IMR-90 (cell line): Measurements from ENCODE around the gene CAPN6. TPM values are rescaled to one million over a fixed set of nuclear protein-coding genes. Genes with fewer than 3 reads are reported as not detected.

Source experiments
- ATAC-seq: fragments of 200-7000 bp; cut with Tn5 transposase; 2 replicates; pipeline ENCODE4 v1.9.1; 2020; ENCODE audit warnings: low read depth, mild to moderate bottlenecking, moderate library complexity
- BruUV-seq: library from RNA; stranded (reverse); fragments of 400-500 nt; replicated peaks from 2 replicates; lab custom pipeline; 2021; lab: Mats Ljungman, UMichigan
- CTCF ChIA-PET: fragments of 300-600 bp; formaldehyde crosslinking; extraction: SDS; loops from one replicate; lab custom pipeline; 2021; ENCODE audit warnings: antibody characterized with exemption; lab: Yijun Ruan, JAX
- POLR2A ChIA-PET: fragments of 300-600 bp; sonication (Branson Sonifier 250); formaldehyde crosslinking; loops from one replicate; lab custom pipeline; 2022; ENCODE audit warnings: antibody characterized with exemption; ENCODE audit not compliant: unreplicated experiment; lab: Charles Lee
- DNase-seq: peaks from one replicate; pipeline ENCODE4 v3.0.0; 2013
- H2AFZ ChIP-seq: replicated peaks from 2 replicates; pipeline ENCODE3; 2013; ENCODE audit warnings: low read length, mild to moderate bottlenecking; ENCODE audit not compliant: poor library complexity
- H2AK5ac ChIP-seq: 2 replicates; pipeline ENCODE4 v1.6.1; 2013; ENCODE audit warnings: low read depth, low read length, inconsistent platforms
- H2AK9ac ChIP-seq: replicated peaks from 2 replicates; pipeline ENCODE3; 2013; ENCODE audit warnings: mild to moderate bottlenecking, low read depth, low read length, moderate library complexity; ENCODE audit not compliant: poor library complexity
- H2BK120ac ChIP-seq: 2 replicates; pipeline ENCODE4 v1.6.1; 2013; ENCODE audit warnings: low read depth, low read length, inconsistent platforms
- H2BK15ac ChIP-seq: 3 replicates; pipeline ENCODE4 v1.6.1; 2013; ENCODE audit warnings: low read depth, low read length, inconsistent platforms
- H2BK20ac ChIP-seq: 2 replicates; pipeline ENCODE4 v1.6.1; 2013; ENCODE audit warnings: low read depth, mild to moderate bottlenecking, inconsistent platforms, low read length, moderate library complexity
- H2BK5ac ChIP-seq: 2 replicates; pipeline ENCODE4 v1.6.1; 2013; ENCODE audit warnings: mild to moderate bottlenecking, low read depth, low read length, inconsistent platforms; ENCODE audit not compliant: poor library complexity, severe bottlenecking
- H3K14ac ChIP-seq: replicated peaks from 2 replicates; pipeline ENCODE4 v1.6.1; 2013; ENCODE audit warnings: low read depth, low read length, inconsistent platforms
- H3K18ac ChIP-seq: 2 replicates; pipeline ENCODE4 v1.6.1; 2013; ENCODE audit warnings: low read depth, low read length, control low read depth
- H3K23ac ChIP-seq: 2 replicates; pipeline ENCODE4 v1.6.1; 2013; ENCODE audit warnings: low read depth, low read length, inconsistent platforms
- H3K27ac ChIP-seq: 2 replicates; pipeline ENCODE4 v1.5.1; 2013; ENCODE audit warnings: mild to moderate bottlenecking, control low read depth, low read length; ENCODE audit not compliant: insufficient read depth
- H3K27me3 ChIP-seq: 2 replicates; pipeline ENCODE4 v1.6.1; 2013; ENCODE audit warnings: low read length; ENCODE audit not compliant: control insufficient read depth, insufficient read depth
- H3K36me3 ChIP-seq: 2 replicates; pipeline ENCODE4 v1.6.1; 2013; ENCODE audit warnings: low read length, mixed read lengths; ENCODE audit not compliant: control insufficient read depth, insufficient read depth
- H3K4ac ChIP-seq: 2 replicates; pipeline ENCODE4 v1.6.1; 2013; ENCODE audit warnings: low read depth, low read length, inconsistent platforms
- H3K4me1 ChIP-seq: 2 replicates; pipeline ENCODE4 v1.6.1; 2013; ENCODE audit warnings: low read length, mixed read lengths; ENCODE audit not compliant: control insufficient read depth, insufficient read depth
- H3K4me2 ChIP-seq: 2 replicates; pipeline ENCODE4 v1.6.1; 2013; ENCODE audit warnings: low read depth, mild to moderate bottlenecking, control low read depth, low read length, moderate library complexity
- H3K4me3 ChIP-seq: 2 replicates; pipeline ENCODE4 v1.5.1; 2013; ENCODE audit warnings: low read depth, mild to moderate bottlenecking, control low read depth, low read length, moderate library complexity; ENCODE audit not compliant: insufficient read depth
- H3K56ac ChIP-seq: 2 replicates; pipeline ENCODE4 v1.6.1; 2013; ENCODE audit warnings: low read length, inconsistent platforms; ENCODE audit not compliant: insufficient read depth; ENCODE audit errors: extremely low read depth
- H3K79me1 ChIP-seq, 2 experiments: 2 replicates each; pipeline ENCODE4 v1.6.1; 2013; ENCODE audit warnings: low read length in 2 of 2, inconsistent platforms in 1 of 2, low read depth in 1 of 2
- H3K9ac ChIP-seq: 2 replicates; pipeline ENCODE4 v1.6.1; 2013; ENCODE audit warnings: low read depth, low read length, control low read depth
- H3K9me1 ChIP-seq: 2 replicates; pipeline ENCODE4 v1.6.1; 2013; ENCODE audit warnings: low read length, inconsistent platforms; ENCODE audit not compliant: insufficient read depth
- H3K9me3 ChIP-seq: 2 replicates; pipeline ENCODE4 v1.6.1; 2013; ENCODE audit warnings: low read length; ENCODE audit not compliant: control insufficient read depth, insufficient read depth
- H4K20me1 ChIP-seq: 2 replicates; pipeline ENCODE4 v1.6.1; 2013; ENCODE audit warnings: low read length, inconsistent platforms; ENCODE audit not compliant: insufficient read depth
- H4K5ac ChIP-seq: 2 replicates; pipeline ENCODE4 v1.6.1; 2013; ENCODE audit warnings: mild to moderate bottlenecking, low read depth, low read length, control low read depth
- H4K8ac ChIP-seq, 2 experiments: 2 replicates each; pipeline ENCODE4 v1.6.1; 2013; ENCODE audit warnings: low read depth in 2 of 2, low read length in 2 of 2, control low read depth in 1 of 2, inconsistent platforms in 1 of 2
- H4K91ac ChIP-seq: 2 replicates; pipeline ENCODE4 v1.6.1; 2013; ENCODE audit warnings: low read depth, low read length, inconsistent platforms; ENCODE audit not compliant: insufficient read depth
- BHLHE40 ChIP-seq: fragments of 150-350 bp; IDR thresholded peaks from 2 replicates; pipeline ENCODE4 v1.6.1; 2016; ENCODE audit warnings: mild to moderate bottlenecking, low read depth, low read length
- CEBPB ChIP-seq: IDR thresholded peaks from 2 replicates; pipeline ENCODE4 v1.6.1; 2012; ENCODE audit warnings: low read depth, low read length, improper control_type of control experiment
- CHD1 ChIP-seq: IDR thresholded peaks from 2 replicates; pipeline ENCODE4 v1.6.1; 2012; ENCODE audit warnings: low read depth, low read length, improper control_type of control experiment
- MAFK ChIP-seq: IDR thresholded peaks from 2 replicates; pipeline ENCODE4 v1.6.1; 2012; ENCODE audit warnings: low read depth, low read length, improper control_type of control experiment
- MXI1 ChIP-seq: IDR thresholded peaks from 2 replicates; pipeline ENCODE4 v1.6.1; 2012; ENCODE audit warnings: low read depth, mild to moderate bottlenecking, low read length, moderate library complexity, borderline replicate concordance
- NFE2L2 ChIP-seq: fragments of 150-350 bp; IDR thresholded peaks from 2 replicates; pipeline ENCODE4 v1.6.1; 2016; ENCODE audit warnings: low read depth, mild to moderate bottlenecking, low read length
- POLR2A ChIP-seq: IDR thresholded peaks from 2 replicates; pipeline ENCODE4 v1.6.1; 2012; ENCODE audit warnings: mild to moderate bottlenecking, low read depth, low read length
- RAD21 ChIP-seq: IDR thresholded peaks from 2 replicates; pipeline ENCODE4 v1.6.1; 2012; ENCODE audit warnings: low read length, improper control_type of control experiment
- RCOR1 ChIP-seq: IDR thresholded peaks from 2 replicates; pipeline ENCODE4 v1.6.1; 2012; ENCODE audit warnings: mild to moderate bottlenecking, low read length, improper control_type of control experiment; ENCODE audit not compliant: insufficient replicate concordance
- RFX5 ChIP-seq: IDR thresholded peaks from 2 replicates; pipeline ENCODE4 v1.8.0; 2012; ENCODE audit warnings: low read depth, mild to moderate bottlenecking, low read length, moderate library complexity
- SMC3 ChIP-seq: fragments of 150-350 bp; IDR thresholded peaks from 2 replicates; pipeline ENCODE4 v1.6.1; 2016; ENCODE audit warnings: low read depth, mild to moderate bottlenecking, antibody characterized with exemption, low read length, moderate library complexity
- WGBS, 2 experiments: methylation state at CpG; one replicate each; pipeline versions ENCODE4 v1.1.5 to v1.1.7; 2013; ENCODE audit warnings: missing lambda C conversion rate in 2 of 2; ENCODE audit not compliant: insufficient read length in 1 of 2; ENCODE audit errors: extremely low coverage in 2 of 2; 5-methylcytosine and 5-hydroxymethylcytosine counted together
- dilution Hi-C: fragments of 300-500 bp; cut with HindIII; formaldehyde crosslinking; loops from one replicate; pipeline ENCODE4 v1.14.3; 2018; ENCODE audit warnings: low sequenced_read_pairs; ENCODE audit not compliant: unreplicated experiment
- in situ Hi-C: fragments of 300-500 bp; cut with MboI; formaldehyde crosslinking; loops from 3 replicates; pipeline ENCODE4 v1.14.3; 2019; ENCODE audit warnings: low sequenced_read_pairs, inconsistent platforms, mixed read lengths
- intact Hi-C: fragments of 100-400 bp; cut with micrococcal nuclease; formaldehyde crosslinking; loops from 2 replicates; pipeline ENCODE4 v1.10.0; 2022
- polyA plus RNA-seq, 3 experiments: library from polyadenylated mRNA; depleted of rRNA; stranded (reverse); fragments of >200 nt; gene quantifications; 2 replicates each; pipeline ENCODE4 v1.2.3, GENCODE V29; 2012; ENCODE audit warnings: low replicate concordance in 1 of 3
- total RNA-seq: library from RNA; depleted of rRNA; stranded (reverse); fragments of >200 nt; gene quantifications from 2 replicates; pipeline ENCODE4 v1.2.3, GENCODE V29; 2012
- TF ChIP-seq, protein P1 (sequence below): fragments of 150-350 bp; IDR thresholded peaks from 2 replicates; pipeline ENCODE4 v1.6.1; 2016; ENCODE audit warnings: low read depth, mild to moderate bottlenecking, low read length, moderate library complexity, borderline replicate concordance
- TF ChIP-seq, protein P2 (sequence below): conservative IDR thresholded peaks from 2 replicates; pipeline ENCODE4 v1.5.1; 2012; ENCODE audit warnings: mild to moderate bottlenecking, low read depth, low read length, improper control_type of control experiment
- TF ChIP-seq, protein P3 (sequence below): fragments of 150-350 bp; IDR thresholded peaks from 2 replicates; pipeline ENCODE4 v1.6.1; 2017; ENCODE audit warnings: mild to moderate bottlenecking, antibody characterized with exemption, low read length, low read depth

CAPN6 gene
- total and polyA plus RNA-seq, 2 of the 4 experiments (the other 2 are of a cell fraction), result not detected

DNA sequence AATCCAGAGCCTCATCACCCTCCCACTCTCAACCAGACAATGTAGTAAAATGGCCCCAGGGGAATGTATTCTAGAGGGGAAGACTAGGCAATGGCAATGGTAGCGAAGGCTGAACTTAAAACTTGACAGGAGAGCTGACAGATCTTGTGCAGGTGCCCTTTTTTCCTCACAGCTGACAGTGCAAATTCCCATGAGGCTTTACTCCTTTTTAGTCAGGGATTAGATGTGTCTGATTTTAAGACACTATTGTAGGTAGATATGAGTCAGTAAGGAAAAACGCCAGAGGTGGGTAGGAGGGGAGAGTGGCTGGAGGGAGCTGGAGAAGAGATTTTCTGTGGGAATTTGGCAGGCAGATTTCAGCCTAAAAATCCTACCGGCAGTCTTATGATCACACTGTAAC lies 10.7 kb downstream of the CAPN6 start:
- Histone ChIP-seq H3K36me3 (no peaks in the 10 kb centered on the region), H3K18ac (no peak overlapping the region), H4K20me1 (no peaks in the 10 kb centered on the region), H3K27me3 (peaks cover 4% of the 10 kb centered on the region), H2AK9ac (no peak overlapping the region), H3K9me1 (no peaks in the 10 kb centered on the region), H4K8ac (no peak overlapping the region), H2BK20ac (no peak overlapping the region), H2BK15ac (no peak overlapping the region), H3K14ac (no peak overlapping the region), H2BK120ac (no peak overlapping the region), H3K56ac (no peak overlapping the region), H2AK5ac (no peak overlapping the region), H4K91ac (no peak overlapping the region), H3K4me2 (no peak overlapping the region), H3K4ac (no peak overlapping the region), H3K9me3 (no peaks in the 10 kb centered on the region), H3K27ac (no peak overlapping the region), H3K4me1 (no peaks in the 10 kb centered on the region), H3K23ac (no peak overlapping the region), H2AFZ (no peak overlapping the region), H3K4me3 (no peak overlapping the region), H3K79me1 (no peaks in the 10 kb centered on the region), H4K5ac (no peak overlapping the region), H3K9ac (no peak overlapping the region), H2BK5ac (no peak overlapping the region)
- ATAC-seq (no peak), DNase-seq (no peak)
- CTCF ChIA-PET, result no interaction called here
- intact Hi-C loops (no loop called here), in situ Hi-C loops (no loop called here), dilution Hi-C loops (no loop called here)
- no CpG with 5 or more reads among the region's 3 CpGs for WGBS, 2 experiments
- BruUV-seq, result no TSS peak
- POLR2A ChIA-PET, result no interaction called here
- TF ChIP-seq MAFK (no peak), SMC3 (no peak), RCOR1 (no peak), CHD1 (no peak), RAD21 (no peak), CEBPB (no peak), BHLHE40 (no peak), RFX5 (no peak), POLR2A (no peak), MXI1 (no peak), NFE2L2 (no peak)
- TF ChIP-seq, protein P1, sequence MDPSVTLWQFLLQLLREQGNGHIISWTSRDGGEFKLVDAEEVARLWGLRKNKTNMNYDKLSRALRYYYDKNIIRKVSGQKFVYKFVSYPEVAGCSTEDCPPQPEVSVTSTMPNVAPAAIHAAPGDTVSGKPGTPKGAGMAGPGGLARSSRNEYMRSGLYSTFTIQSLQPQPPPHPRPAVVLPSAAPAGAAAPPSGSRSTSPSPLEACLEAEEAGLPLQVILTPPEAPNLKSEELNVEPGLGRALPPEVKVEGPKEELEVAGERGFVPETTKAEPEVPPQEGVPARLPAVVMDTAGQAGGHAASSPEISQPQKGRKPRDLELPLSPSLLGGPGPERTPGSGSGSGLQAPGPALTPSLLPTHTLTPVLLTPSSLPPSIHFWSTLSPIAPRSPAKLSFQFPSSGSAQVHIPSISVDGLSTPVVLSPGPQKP, result no peak
- TF ChIP-seq, protein P2, sequence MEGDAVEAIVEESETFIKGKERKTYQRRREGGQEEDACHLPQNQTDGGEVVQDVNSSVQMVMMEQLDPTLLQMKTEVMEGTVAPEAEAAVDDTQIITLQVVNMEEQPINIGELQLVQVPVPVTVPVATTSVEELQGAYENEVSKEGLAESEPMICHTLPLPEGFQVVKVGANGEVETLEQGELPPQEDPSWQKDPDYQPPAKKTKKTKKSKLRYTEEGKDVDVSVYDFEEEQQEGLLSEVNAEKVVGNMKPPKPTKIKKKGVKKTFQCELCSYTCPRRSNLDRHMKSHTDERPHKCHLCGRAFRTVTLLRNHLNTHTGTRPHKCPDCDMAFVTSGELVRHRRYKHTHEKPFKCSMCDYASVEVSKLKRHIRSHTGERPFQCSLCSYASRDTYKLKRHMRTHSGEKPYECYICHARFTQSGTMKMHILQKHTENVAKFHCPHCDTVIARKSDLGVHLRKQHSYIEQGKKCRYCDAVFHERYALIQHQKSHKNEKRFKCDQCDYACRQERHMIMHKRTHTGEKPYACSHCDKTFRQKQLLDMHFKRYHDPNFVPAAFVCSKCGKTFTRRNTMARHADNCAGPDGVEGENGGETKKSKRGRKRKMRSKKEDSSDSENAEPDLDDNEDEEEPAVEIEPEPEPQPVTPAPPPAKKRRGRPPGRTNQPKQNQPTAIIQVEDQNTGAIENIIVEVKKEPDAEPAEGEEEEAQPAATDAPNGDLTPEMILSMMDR, result no peak
- TF ChIP-seq, protein P3, sequence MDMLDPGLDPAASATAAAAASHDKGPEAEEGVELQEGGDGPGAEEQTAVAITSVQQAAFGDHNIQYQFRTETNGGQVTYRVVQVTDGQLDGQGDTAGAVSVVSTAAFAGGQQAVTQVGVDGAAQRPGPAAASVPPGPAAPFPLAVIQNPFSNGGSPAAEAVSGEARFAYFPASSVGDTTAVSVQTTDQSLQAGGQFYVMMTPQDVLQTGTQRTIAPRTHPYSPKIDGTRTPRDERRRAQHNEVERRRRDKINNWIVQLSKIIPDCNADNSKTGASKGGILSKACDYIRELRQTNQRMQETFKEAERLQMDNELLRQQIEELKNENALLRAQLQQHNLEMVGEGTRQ, result no peak
